Dendritic cell treated with granulocyte-macrophage colony-stimulating factor and Interleukin-4, amounts not matched to agents 40 ng/mL and 50 ng/mL, for 4 days (primary cell): Measurements from ENCODE around the gene HOMER2.
"Not testable (repeated sequence)": the region's sequence is repeated elsewhere in the genome, so short reads cannot be mapped to it uniquely, and the experiment has no call there.

ENCODE experiments used
- H3K27ac Mint-ChIP-seq: one replicate; pipeline ENCODE4 v1.8.0; 2022; ENCODE audit warnings: mild to moderate bottlenecking, mixed read lengths
- H3K27me3 Mint-ChIP-seq: one replicate; pipeline ENCODE4 v1.8.0; 2022; ENCODE audit warnings: mild to moderate bottlenecking, mixed read lengths
- H3K36me3 Mint-ChIP-seq: one replicate; pipeline ENCODE4 v1.8.0; 2022; ENCODE audit warnings: low read depth, mixed read lengths
- H3K4me1 Mint-ChIP-seq: one replicate; pipeline ENCODE4 v1.8.0; 2022; ENCODE audit warnings: low read depth, mixed read lengths
- H3K4me3 Mint-ChIP-seq: one replicate; pipeline ENCODE4 v1.8.0; 2022; ENCODE audit warnings: mild to moderate bottlenecking, moderate library complexity, mixed read lengths
- H3K9me3 Mint-ChIP-seq: one replicate; pipeline ENCODE4 v1.8.0; 2022; ENCODE audit warnings: mixed read lengths
- intact Hi-C: fragments of 100-400 bp; cut with micrococcal nuclease; formaldehyde crosslinking; loops from one replicate; pipeline ENCODE4 v1.15.0; 2022

The HOMER2 gene

DNA sequence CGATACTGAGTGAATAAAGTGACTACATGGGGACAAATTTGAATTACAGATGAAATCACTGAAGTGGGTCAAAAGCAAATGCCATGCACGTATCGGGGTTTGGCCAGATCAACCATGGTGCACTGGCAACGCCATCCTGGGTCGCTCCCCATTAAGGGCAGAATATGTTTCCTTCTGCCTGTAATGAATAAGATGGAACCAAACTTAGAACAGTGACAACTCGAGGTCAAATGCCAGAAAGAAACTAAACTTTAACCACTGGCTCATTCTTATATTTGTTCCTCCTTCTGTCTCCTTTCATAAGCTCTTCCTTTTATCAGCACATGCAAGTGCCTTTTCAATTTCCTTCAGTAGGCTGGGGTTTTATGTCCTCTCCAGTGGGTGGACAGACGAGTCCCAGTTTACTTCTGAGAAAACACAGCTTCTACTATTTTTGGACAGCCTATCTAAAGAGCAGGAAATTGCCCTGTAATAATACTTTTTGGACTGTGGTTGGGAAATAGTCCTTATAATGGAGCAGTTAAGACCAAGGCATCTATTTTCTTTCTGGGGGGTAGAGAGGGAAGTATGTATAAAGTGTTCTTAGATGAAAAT lies 81.7 kb downstream of the HOMER2 start:
- H3K27ac Mint-ChIP-seq, result peak overlapping the region; percentile 72

DNA sequence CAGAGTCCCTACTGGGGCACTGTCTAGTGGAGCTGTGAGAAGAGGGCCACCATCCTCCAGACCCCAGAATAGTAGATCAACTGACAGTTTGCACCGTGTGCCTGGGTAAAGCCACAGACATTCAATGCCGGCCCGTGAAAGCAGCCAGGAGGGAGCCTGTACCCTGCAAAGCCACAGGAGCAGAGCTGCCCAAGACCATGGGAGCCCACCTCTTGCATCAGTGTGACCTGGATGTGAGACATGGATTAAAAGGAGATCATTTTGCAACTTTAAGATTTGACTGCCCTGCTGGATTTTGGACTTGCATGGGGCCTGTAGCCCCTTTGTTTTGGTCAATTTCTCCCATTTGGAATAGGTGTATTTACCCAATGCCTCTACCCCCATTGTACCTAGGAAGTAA lies 86.5 kb downstream of the HOMER2 start:
- not testable (repeated sequence) for H3K27ac Mint-ChIP-seq, H3K27me3 Mint-ChIP-seq, H3K9me3 Mint-ChIP-seq

More for the DNA sequence above, 81.7 kb downstream of the HOMER2 start:
- peaks cover 39% of the 10 kb centered on the region for H3K4me1 Mint-ChIP-seq
- no peaks in the 10 kb centered on the region for H3K9me3 Mint-ChIP-seq
- H3K27me3 Mint-ChIP-seq, result no peaks in the 10 kb centered on the region
- intact Hi-C loops, result loop anchor here (5.0 kb wide), 1 partner anchor 116 kb away; the partner anchor contains the start of gene RAMAC
- peaks cover 92% of the 10 kb centered on the region for H3K36me3 Mint-ChIP-seq
- no peak overlapping the region for H3K4me3 Mint-ChIP-seq

DNA sequence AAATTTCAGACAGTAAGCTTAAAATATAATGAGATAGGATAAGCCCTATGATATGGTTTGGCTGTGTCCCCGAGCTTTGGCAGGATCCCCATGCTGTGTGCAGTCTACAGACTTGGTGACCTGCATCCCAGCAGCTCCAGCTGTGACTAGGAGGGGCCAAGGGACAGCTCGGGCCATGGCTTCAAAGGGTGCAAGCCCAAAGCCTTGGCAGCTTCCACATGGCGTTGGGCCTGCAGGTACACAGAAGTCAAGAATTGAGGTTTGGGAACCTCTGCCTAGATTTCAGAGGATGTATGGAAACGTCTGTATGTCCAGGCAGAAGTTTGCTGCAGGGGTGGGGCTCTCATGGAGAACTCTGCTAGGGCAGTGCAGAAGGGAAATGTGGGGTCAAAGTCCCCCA lies 86.9 kb downstream of the HOMER2 start:
- H3K4me3 Mint-ChIP-seq, intact Hi-C loops, H3K9me3 Mint-ChIP-seq, H3K27me3 Mint-ChIP-seq, H3K4me1 Mint-ChIP-seq, H3K27ac Mint-ChIP-seq: not testable (repeated sequence)
- peaks cover 85% of the 10 kb centered on the region for H3K36me3 Mint-ChIP-seq

More for the DNA sequence above, 86.5 kb downstream of the HOMER2 start:
- H3K4me3 Mint-ChIP-seq, intact Hi-C loops, H3K4me1 Mint-ChIP-seq: not testable (repeated sequence)
- peaks cover 85% of the 10 kb centered on the region for H3K36me3 Mint-ChIP-seq

DNA sequence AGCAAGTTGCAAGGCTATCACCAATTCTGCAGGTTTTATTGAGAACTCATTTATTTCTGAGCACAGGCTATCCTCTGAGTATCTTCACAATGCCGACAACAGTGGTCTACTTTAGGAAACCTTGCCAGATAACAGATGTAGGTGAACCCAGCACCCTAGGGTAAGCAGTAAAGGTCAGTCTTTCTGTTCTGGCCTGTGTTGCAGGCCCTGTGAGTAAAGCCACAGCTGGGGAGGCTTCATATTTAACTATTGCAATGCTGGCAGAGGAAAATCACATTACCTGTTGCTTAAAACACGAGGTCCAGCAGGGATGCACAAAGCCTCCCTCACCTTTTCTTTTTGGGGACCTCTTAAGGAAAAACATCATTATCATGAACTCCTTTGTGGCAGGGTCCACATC lies 87.6 kb downstream of the HOMER2 start:
- Mint-ChIP-seq H3K27me3 (no peaks in the 10 kb centered on the region), H3K9me3 (no peaks in the 10 kb centered on the region), H3K27ac (no peak overlapping the region), H3K36me3 (peaks cover 85% of the 10 kb centered on the region), H3K4me3 (no peak overlapping the region), H3K4me1 (no peaks in the 10 kb centered on the region)
- intact Hi-C loops, result no loop called here

DNA sequence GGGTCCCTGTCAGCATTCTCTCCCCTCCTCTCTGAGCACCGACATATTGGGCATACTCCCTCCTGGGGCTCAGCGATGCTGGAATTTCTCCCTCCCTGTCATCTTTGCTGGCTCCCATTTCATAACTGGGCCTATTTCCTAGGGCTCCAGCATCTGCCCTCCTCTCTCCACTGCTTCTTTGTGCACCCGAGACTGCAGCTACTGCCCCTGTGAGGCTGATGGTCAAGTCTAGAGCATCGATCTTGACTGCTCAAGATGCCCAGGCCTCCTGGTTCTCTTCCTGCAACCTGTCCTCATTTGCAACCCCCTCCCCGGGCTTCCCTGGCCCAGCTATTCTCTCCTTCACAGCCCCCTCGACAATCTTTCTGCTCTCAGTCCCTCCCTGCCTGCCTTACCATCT lies 89.6 kb downstream of the HOMER2 start:
- Mint-ChIP-seq H3K4me3 (no peak overlapping the region), H3K4me1 (no peaks in the 10 kb centered on the region), H3K27me3 (no peaks in the 10 kb centered on the region), H3K36me3 (peaks cover 90% of the 10 kb centered on the region), H3K9me3 (no peaks in the 10 kb centered on the region), H3K27ac (no peak overlapping the region)
- intact Hi-C loops, result no loop called here

DNA sequence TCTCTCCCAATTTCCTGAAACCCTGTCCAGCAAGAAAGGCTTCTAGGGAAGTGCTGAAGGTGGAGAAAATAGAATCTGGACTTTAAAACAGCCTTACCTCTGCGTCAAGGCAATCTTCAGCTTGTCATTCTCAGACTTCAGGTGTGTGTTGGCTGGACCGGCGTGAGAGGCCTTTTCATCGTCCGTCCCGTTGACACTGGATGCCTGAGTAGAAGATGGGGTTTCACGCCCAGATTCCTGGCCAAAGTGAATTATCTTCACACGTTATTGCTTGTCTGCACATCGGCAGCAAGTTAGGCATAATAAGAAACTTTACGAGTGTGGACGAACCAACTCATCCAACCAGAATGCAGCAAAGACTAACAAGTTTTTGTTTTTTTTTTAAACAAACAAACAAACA lies 93.6 kb downstream of the HOMER2 start:
- peaks cover 96% of the 10 kb centered on the region for H3K36me3 Mint-ChIP-seq
- intact Hi-C loops, result no loop called here
- H3K4me3 Mint-ChIP-seq, result no peak overlapping the region
- H3K9me3 Mint-ChIP-seq, result no peaks in the 10 kb centered on the region
- H3K27ac Mint-ChIP-seq, result no peak overlapping the region
- H3K27me3 Mint-ChIP-seq, result no peaks in the 10 kb centered on the region
- H3K4me1 Mint-ChIP-seq, result peaks cover 17% of the 10 kb centered on the region

DNA sequence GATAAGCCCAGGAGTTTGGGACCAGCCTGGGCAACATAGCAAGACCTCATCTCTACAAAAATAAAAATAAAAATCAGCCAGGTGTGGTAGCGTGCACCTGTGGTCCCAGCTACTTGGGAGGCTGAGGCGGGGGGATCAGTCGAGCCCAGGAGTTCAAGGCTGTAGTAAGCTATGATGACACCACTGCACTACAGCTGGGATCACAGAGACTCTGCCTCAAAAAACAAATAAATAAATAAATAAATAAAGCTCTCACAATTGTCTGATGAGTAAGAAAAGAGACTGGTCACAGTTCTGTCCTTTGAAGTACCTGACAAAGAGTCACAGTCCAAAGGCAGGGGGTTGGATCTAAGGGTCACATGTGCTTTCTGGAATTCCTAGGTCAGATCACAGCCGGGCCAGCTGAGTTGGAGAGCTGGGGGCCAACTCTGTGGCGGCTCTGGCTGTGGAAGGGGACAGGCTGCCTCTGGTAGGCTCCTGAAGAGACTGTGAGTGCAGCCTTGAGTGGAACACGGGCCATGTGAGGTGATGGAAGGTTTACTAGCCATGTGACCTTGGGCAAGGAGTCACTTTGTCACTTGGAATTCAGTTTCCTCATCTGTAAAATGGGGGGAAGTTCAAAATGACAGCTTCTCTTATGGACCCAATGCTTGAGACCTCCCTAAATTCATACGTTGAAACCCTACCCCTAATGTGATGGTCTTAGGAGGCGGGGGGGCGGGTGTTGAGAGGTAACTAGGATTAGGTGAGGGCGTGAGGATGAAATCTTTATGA lies 95.9 kb downstream of the HOMER2 start:
- H3K4me3 Mint-ChIP-seq, result no peak overlapping the region
- H3K4me1 Mint-ChIP-seq, result peaks cover 30% of the 10 kb centered on the region
- H3K36me3 Mint-ChIP-seq, result peaks cover 100% of the 10 kb centered on the region
- no peaks in the 10 kb centered on the region for H3K9me3 Mint-ChIP-seq
- H3K27ac Mint-ChIP-seq, result no peak overlapping the region
- intact Hi-C loops, result no loop called here
- H3K27me3 Mint-ChIP-seq, result no peaks in the 10 kb centered on the region

DNA sequence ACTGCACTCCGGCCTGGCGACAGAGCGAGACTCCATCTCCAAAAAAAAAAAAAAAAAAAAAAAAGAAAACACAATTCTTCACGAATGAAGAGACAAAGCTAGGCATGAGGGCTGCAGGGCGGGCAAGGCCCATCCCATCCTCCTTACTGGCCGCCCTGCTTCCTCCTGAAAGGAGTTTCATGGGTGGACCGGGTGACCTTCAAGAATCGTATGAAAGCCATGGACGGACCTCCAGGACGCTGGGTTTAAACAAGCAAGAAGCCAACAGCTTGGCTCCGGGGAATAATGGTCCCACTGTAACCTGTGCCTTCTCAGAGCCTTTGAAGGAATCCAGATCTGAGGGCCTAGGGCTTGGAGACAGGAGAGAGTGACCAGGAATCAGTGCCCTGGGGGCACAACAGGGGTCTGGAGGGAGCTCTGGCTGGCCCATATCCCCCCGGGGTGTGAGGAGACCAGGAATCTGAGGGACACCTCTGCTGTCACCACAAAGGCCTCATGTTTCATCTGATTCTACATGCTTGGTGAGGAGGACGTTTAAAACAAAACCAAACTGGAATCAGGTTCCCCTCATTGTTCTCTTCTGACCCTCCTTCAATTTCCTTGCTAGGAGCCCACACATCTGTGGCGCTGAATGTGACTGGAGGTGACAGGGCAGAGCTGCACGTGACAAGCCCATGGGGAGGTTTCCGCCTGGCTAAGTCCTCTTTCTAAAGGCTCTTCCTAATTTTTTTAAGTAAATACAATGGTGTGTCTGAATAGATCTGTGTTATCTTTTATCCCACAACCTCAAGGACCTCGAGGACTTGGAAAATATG lies 97.0 kb downstream of the HOMER2 start:
- Mint-ChIP-seq H3K27ac (no peak overlapping the region), H3K9me3 (no peaks in the 10 kb centered on the region), H3K36me3 (peaks cover 100% of the 10 kb centered on the region), H3K27me3 (no peaks in the 10 kb centered on the region), H3K4me1 (peaks cover 34% of the 10 kb centered on the region), H3K4me3 (no peak overlapping the region)
- intact Hi-C loops, result no loop called here

DNA sequence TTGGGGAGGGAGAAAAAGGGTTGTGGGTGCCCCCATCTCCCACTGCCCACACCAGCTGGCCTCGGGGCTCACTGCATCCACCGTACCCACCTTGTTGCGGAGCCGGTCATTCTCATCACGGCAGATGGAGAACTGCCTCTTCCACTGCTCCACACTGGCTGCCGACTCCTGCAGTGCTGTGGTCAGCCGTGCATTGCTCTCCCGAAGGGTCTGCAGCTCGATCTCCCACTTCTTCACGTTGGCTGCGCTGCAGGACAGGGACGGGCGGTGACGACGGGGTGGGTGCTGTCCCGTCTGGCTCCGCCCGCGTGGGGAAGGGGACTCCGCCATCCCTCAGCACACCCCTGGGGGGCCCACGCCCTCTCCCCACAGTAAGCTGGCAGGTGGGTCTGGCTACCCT lies 98.0 kb downstream of the HOMER2 start:
- no peaks in the 10 kb centered on the region for H3K9me3 Mint-ChIP-seq
- intact Hi-C loops, result loop anchor here (5.0 kb wide), 1 partner anchor 133 kb away; the partner anchor contains the start of gene RAMAC
- no peaks in the 10 kb centered on the region for H3K27me3 Mint-ChIP-seq
- no peak overlapping the region for H3K4me3 Mint-ChIP-seq
- H3K27ac Mint-ChIP-seq, result no peak overlapping the region
- H3K36me3 Mint-ChIP-seq, result peaks cover 100% of the 10 kb centered on the region
- H3K4me1 Mint-ChIP-seq, result peaks cover 43% of the 10 kb centered on the region

DNA sequence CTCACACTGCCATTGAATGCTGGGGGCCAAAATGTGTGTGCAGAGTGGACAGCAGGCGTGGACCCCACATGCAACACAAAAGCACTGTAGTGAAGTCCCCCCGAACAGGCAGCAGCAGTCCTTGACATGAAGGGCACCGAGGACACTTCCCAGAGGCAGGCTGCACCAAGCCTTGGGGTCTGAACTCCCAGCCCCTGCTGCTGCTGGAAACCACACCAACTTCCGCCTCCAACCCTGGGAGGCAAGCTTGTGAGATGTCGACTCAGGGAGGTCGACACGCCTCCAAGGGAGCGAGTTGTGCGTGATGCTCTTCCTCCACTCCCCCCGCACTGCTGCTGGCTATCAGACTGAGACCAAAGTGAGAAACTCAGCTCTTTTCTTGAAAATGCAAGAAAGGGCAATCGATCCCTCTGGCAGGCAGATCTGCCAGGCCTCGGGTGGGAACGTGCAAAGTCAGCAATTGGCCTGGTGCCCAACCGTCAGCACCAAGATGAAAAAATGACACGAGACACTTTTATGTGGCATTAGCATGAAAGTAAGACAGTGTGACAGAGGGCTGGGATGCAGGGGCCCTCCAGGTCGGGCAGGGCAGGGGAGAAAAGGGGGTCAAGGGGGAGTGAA lies 99.5 kb downstream of the HOMER2 start:
- intact Hi-C loops, result loop anchor here (5.0 kb wide), 1 partner anchor 134 kb away; the partner anchor contains the start of gene RAMAC
- no peaks in the 10 kb centered on the region for H3K9me3 Mint-ChIP-seq
- peaks cover 47% of the 10 kb centered on the region for H3K4me1 Mint-ChIP-seq
- no peak overlapping the region for H3K4me3 Mint-ChIP-seq
- H3K27me3 Mint-ChIP-seq, result no peaks in the 10 kb centered on the region
- H3K36me3 Mint-ChIP-seq, result peaks cover 100% of the 10 kb centered on the region
- H3K27ac Mint-ChIP-seq, result peak overlapping the region; percentile 62

DNA sequence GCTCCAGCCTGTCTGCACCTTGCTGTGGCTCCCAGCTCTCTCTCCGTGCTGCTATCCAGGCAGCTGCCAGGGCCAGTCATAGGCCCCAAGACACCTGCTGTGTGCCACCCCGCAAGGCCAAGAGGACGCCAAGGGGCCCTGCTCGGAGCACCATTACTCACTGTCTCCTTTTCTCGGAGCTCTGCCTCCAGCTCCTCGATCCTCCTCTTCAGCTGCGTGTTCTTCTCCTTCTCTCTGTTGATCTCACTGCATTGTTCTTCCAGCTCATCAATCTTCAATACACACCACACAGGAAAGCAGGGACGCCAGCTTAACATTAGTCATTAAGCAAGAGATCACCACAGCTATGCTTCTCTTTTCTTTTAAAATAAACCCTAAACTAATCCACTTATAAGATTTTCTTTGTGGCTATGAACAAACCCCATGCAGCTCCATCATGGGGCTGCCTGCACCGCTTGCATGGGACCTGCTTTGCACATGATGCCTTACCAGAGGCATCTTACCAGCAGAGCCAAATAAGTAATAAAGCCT lies 100.5 kb downstream of the HOMER2 start:
- H3K36me3 Mint-ChIP-seq, result peaks cover 100% of the 10 kb centered on the region
- no peaks in the 10 kb centered on the region for H3K27me3 Mint-ChIP-seq
- no peak overlapping the region for H3K4me3 Mint-ChIP-seq
- H3K4me1 Mint-ChIP-seq, result peaks cover 56% of the 10 kb centered on the region
- H3K27ac Mint-ChIP-seq, result no peak overlapping the region
- intact Hi-C loops, result loop anchor here (5.0 kb wide), 1 partner anchor 135 kb away; the partner anchor contains the start of gene RAMAC
- H3K9me3 Mint-ChIP-seq, result no peaks in the 10 kb centered on the region

DNA sequence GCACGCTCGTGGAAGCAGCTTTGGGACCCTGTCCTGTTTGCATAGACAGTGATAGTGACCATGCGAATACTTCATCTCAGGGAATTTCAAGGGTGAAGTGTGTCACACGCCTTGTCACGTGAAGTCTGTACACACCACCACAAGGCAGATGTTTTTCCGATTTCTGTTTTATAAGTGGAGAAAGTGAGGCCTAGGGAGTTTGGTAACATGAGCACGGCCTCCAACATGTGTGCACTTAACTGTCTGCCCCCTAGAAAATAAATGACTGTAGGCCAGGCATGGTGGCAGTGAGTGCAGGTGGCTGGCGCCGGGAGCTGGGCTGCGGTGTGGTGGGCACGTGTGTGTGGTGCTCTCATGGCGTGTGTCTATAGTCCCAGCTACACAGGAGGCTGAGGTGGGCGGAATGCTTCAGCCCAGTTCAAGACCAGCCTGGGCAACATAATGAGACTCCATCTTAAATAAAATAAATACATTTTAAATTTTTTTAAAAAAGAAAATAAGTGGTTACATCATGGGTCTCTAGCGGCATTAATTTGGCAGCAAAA lies 101.1 kb downstream of the HOMER2 start:
- intact Hi-C loops, result loop anchor here (5.0 kb wide), 1 partner anchor 136 kb away; the partner anchor contains the start of gene RAMAC

DNA sequence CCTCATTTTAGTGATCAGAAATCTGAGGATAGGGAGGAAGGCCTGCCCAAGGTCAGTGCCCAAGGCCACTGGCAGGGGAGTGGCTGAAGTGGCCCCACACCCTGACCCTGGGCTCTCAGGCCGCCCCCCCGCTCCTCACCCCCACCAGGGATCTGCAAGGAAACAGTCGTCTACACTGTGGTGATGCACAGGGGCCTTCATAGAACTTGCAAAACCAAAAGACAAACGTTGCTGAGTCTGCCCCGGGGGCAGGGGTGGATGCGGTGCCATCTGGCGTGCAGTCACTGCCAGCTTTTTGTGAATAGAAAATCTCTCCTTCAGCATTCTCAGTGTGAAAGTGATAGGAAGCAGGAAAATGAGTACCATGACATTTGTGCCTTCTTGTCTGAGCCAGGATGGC lies 101.8 kb downstream of the HOMER2 start:
- intact Hi-C loops, result loop anchor here (5.0 kb wide), 1 partner anchor 137 kb away; the partner anchor contains the start of gene RAMAC
- Mint-ChIP-seq H3K4me1 (peaks cover 60% of the 10 kb centered on the region), H3K4me3 (no peak overlapping the region), H3K27me3 (no peaks in the 10 kb centered on the region), H3K9me3 (no peaks in the 10 kb centered on the region), H3K36me3 (peaks cover 100% of the 10 kb centered on the region), H3K27ac (peak overlapping the region; percentile 52)

More for the DNA sequence above, 101.1 kb downstream of the HOMER2 start:
- Mint-ChIP-seq H3K27ac (no peak overlapping the region), H3K9me3 (no peaks in the 10 kb centered on the region), H3K36me3 (peaks cover 100% of the 10 kb centered on the region), H3K4me1 (peaks cover 58% of the 10 kb centered on the region), H3K4me3 (no peak overlapping the region), H3K27me3 (no peaks in the 10 kb centered on the region)
